ENCODE data around the gene PARD3.

GRCh38 chr10:34183016-34183796, 631.9 kb downstream of the PARD3 start:
- TF ChIP-seq CTCF (IDR thresholded peaks at IDR 0.05; ENCODE audit: extremely low read depth in 1 of 2, insufficient read depth in 1 of 2, low read depth in 1 of 2, low read length in 2 of 2) (no peak), POLR2AphosphoS5 (IDR thresholded peaks at IDR 0.05; ENCODE audit: insufficient read depth, low read depth, low read length) (no peak), MAX (IDR thresholded peaks at IDR 0.05; ENCODE audit: insufficient read depth, insufficient read length) (no peak), EZH2 (IDR thresholded peaks at IDR 0.05; ENCODE audit: borderline replicate concordance, low read depth, low read length, severe bottlenecking) (no peak), POLR2A (IDR thresholded peaks at IDR 0.05; ENCODE audit: low read depth, low read length) (no peak), MYC (IDR thresholded peaks at IDR 0.05; ENCODE audit: low read depth, low read length) (no peak)
